Heart right ventricle (tissue), 16 donors: ENCODE measurements around the gene C1orf167. TPM values are rescaled to one million over a fixed set of nuclear protein-coding genes. Genes with fewer than 3 reads are reported as not detected.

Source experiments
- ATAC-seq, 8 donors: fragments of 200-7000 bp; cut with Tn5 transposase; one replicate each; pipeline ENCODE4 v1.9.1; 2020; ENCODE audit warnings: mild to moderate bottlenecking in 8 of 8, moderate library complexity in 8 of 8, moderate number of reproducible peaks in 1 of 8
- DNase-seq, 2 donors: peaks; one replicate each; pipeline ENCODE4 v3.0.0-alpha.2; 2020
- H3K27ac ChIP-seq, 10 donors: fragments of 200-600 bp; sonication (generic) in 2 of 10; one replicate each; pipeline versions ENCODE4 v1.5.0 to v1.8.0; 2020 to 2022; ENCODE audit warnings: mild to moderate bottlenecking in 3 of 10
- H3K27me3 ChIP-seq, 7 donors: fragments of 200-600 bp; one replicate each; pipeline ENCODE4 v1.8.0; 2021 to 2022; ENCODE audit warnings: mild to moderate bottlenecking in 2 of 7
- H3K36me3 ChIP-seq, 9 donors: fragments of 200-600 bp; sonication (generic) in 1 of 9; one replicate each; pipeline versions ENCODE4 v1.5.0 to v1.8.0; 2020 to 2022; ENCODE audit warnings: mild to moderate bottlenecking in 2 of 9
- H3K4me1 ChIP-seq, 9 donors: fragments of 200-600 bp; sonication (generic) in 1 of 9; one replicate each; pipeline versions ENCODE4 v1.5.0 to v1.8.0; 2020 to 2022; ENCODE audit warnings: mild to moderate bottlenecking in 4 of 9
- H3K4me3 ChIP-seq, 10 donors: fragments of 200-600 bp; sonication (generic) in 2 of 10; one replicate each; pipeline versions ENCODE4 v1.5.0 to v1.8.0; 2020 to 2022; ENCODE audit warnings: mild to moderate bottlenecking in 7 of 10, moderate library complexity in 2 of 10
- H3K9me3 ChIP-seq, 11 donors: fragments of 200-600 bp in 10 of 11; sonication (generic) in 2 of 11; one replicate each; pipeline versions ENCODE4 v1.5.0 to v1.8.0; 2013 to 2022; ENCODE audit warnings: mild to moderate bottlenecking in 2 of 11, control low read depth in 1 of 11, moderate library complexity in 1 of 11
- CTCF ChIP-seq, 9 donors: fragments of 200-600 bp; sonication (generic) in 2 of 9; IDR thresholded peaks; one replicate each; pipeline versions ENCODE4 v1.5.0 to v1.8.0; 2021 to 2022; ENCODE audit warnings: antibody characterized with exemption in 9 of 9, mild to moderate bottlenecking in 5 of 9, moderate library complexity in 1 of 9
- WGBS, 2 donors: extraction: QIAGEN DNeasy Blood & Tissue Kit; methylation state at CpG; one replicate each; pipeline ENCODE4 v1.1.7; 2013; ENCODE audit warnings: inconsistent platforms in 1 of 2; 5-methylcytosine and 5-hydroxymethylcytosine counted together
- intact Hi-C, 10 donors: fragments of 100-400 bp; cut with DNase I; formaldehyde crosslinking; loops; one replicate each; pipeline versions ENCODE4 v1.11.1 to v1.14.2; 2022
- polyA plus RNA-seq, 2 donors: library from polyadenylated mRNA; stranded (reverse); fragments of 200-250 nt; gene quantifications; one replicate each; pipeline ENCODE4 v1.2.3, GENCODE V29; 2013
- total RNA-seq, 10 donors: library from RNA; stranded (reverse); fragmentation: NEBNext Ultra II Directional in 3 of 10; extraction: Animal tissue kit (Norgen Biotek cat#: 25700) in 3 of 10; gene quantifications; one replicate each; pipeline versions ENCODE4 v1.2.1 to v1.2.4, GENCODE V29; 2021 to 2023
- donor health status: Arrhythmogenic right ventricular cardiomyopathy.
- donor health status: ischemic (EF 13 %, LVEDD 7.1; RV severe dilation, severe dysfunction).
- donor health status: healthy with polysubstance abuse.
- donor health status: DM: no; HTN: yes; CAD: no.
- donor health status: DM: no; HTN: no; CAD: no.
- donor health status: ischemic (EF 25% LVEDD 6.9; RV normal size, moderate dysfunction).
- donor health status: ischemic (EF 25% LVEDD 5.7; RV mildly dilated, moderate dysfunction).
- donor health status: healthy.
- donor health status: DM: yes; HTN: yes; CAD: no.
- donor health status: Ischemic cardiomyopathy.
- donor health status: ischemic (EF 35%, LVEDD 5.7; RV mildly dilated, moderate dysfunction).
- donor health status: nonischemic (EF 11% LVEDD 7.7; RV severe dilation, severe dysfunction).
- donor health status: DM: yes; HTN: yes; CAD: no.
- donor health status: PGD.
- donor health status: ischemic (EF 29% LVEDD 5.4; RV normal size, mild dysfunction).
- donor health status: nonischemic (EF 23%, LVEDD 6.1; RV moderate dilation, normal function).

The C1orf167 gene
- total and polyA plus RNA-seq, 12 donors, result 2.4 to 12.8 (median 5.7) TPM

GRCh38 chr1:11749996-11750395 is 12.0 kb upstream of the C1orf167 start:
- ATAC-seq (no peak), DNase-seq (no peak)
- Histone ChIP-seq H3K36me3 (peaks cover 0 to 63% (median 8%) of the 10 kb centered on the region in 9 donors), H3K27me3 (no peaks in the 10 kb centered on the region), H3K4me3 (no peak overlapping the region), H3K4me1 (peaks cover 0 to 18% (median 12%) of the 10 kb centered on the region in 9 donors), H3K9me3 (no peaks in the 10 kb centered on the region), H3K27ac (no peak overlapping the region)
- intact Hi-C loops, result loop anchor here in 1 of 10 donors (10.0 kb wide), 1 partner anchor 65 kb away; no protein-coding TSS in a partner anchor
- TF ChIP-seq CTCF (IDR thresholded peaks at IDR 0.05), result no peak
- WGBS, 2 donors, result 94 to 98% methylated on average over 15 of the region's 15 CpGs

- Histone ChIP-seq H3K4me3 (no peak overlapping the region), H3K4me1 (peaks cover 0 to 13% (median 10%) of the 10 kb centered on the region in 9 donors), H3K27me3 (no peaks in the 10 kb centered on the region), H3K27ac (no peak overlapping the region), H3K9me3 (no peaks in the 10 kb centered on the region), H3K36me3 (peaks cover 0 to 53% (median 8%) of the 10 kb centered on the region in 9 donors)
- DNase-seq, result no peak
- no peak for TF ChIP-seq CTCF (IDR thresholded peaks at IDR 0.05)
- WGBS, 2 donors, result 92 to 96% methylated on average over 9 of the region's 9 CpGs
- ATAC-seq, result no peak
- intact Hi-C loops, result no loop called here
These were observed 10.9 kb upstream of the C1orf167 start for GRCh38 chr1:11751087-11751486.

GRCh38 chr1:11752359-11753088 is 9.5 kb upstream of the C1orf167 start:
- Histone ChIP-seq H3K36me3 (peaks cover 0 to 38% (median 8%) of the 10 kb centered on the region in 9 donors), H3K4me3 (no peak overlapping the region), H3K9me3 (no peaks in the 10 kb centered on the region), H3K27ac (no peak overlapping the region), H3K27me3 (no peaks in the 10 kb centered on the region), H3K4me1 (peaks cover 0 to 6% (median 0%) of the 10 kb centered on the region in 9 donors)
- intact Hi-C loops, result no loop called here
- no peak for TF ChIP-seq CTCF (IDR thresholded peaks at IDR 0.05)
- 62 to 70% methylated on average over 15 to 17 of the region's 17 CpGs for WGBS, 2 donors
- ATAC-seq (no peak), DNase-seq (no peak)

DNA sequence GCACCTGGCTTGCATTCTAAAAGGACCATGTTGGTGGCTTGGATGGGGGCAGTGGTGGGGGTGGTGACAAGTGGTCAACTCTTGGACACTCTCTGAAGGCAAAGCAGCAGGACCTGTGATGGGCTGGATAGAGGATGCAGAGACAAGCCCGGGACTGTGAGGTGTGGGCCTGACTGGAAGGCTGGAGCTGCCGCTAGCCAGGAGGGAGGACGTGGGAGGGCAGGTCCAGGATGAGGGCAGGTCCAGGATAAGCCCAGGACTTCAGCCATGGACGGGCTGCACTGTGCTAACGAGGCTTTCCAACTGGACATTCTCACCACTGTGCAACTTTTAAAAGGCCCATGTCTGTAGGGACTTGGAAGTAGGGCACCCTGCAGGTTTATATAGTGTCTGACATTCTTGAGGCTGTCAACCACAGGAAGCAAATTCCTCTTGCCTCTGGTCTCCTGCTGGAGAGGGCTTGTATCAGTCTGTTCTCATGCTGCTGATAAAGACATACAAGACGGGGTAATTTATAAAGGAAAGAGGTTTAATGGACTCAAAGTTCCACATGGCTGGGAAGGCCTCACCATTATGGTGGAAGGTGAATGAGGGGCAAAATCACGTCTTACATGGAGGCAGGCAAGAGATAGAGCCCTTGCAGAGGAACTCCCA is 8.3 kb upstream of the C1orf167 start:
- no peak overlapping the region for H3K27ac ChIP-seq
- peaks cover 0 to 27% (median under 1%) of the 10 kb centered on the region in 9 donors for H3K36me3 ChIP-seq
- DNase-seq, result no peak
- no peaks in the 10 kb centered on the region for H3K27me3 ChIP-seq
- intact Hi-C loops, result no loop called here
- no peak overlapping the region for H3K4me3 ChIP-seq
- H3K9me3 ChIP-seq, result no peaks in the 10 kb centered on the region
- no peak for TF ChIP-seq CTCF (IDR thresholded peaks at IDR 0.05)
- ATAC-seq, result peak in 3 of 8 donors; percentile 26 to 36 (median 30)
- peaks cover 0 to 5% (median 0%) of the 10 kb centered on the region in 9 donors for H3K4me1 ChIP-seq
- 52 to 56% methylated on average over 7 of the region's 7 CpGs for WGBS, 2 donors
